OCI-LY3 (cell line): ENCODE results near the gene HAO2.

Source experiments
- CTCF ChIP-seq: fragments of 200-600, 300-600 bp; sonication (generic); IDR thresholded peaks from 2 replicates; pipeline ENCODE4 v1.5.1; 2014; ENCODE audit warnings: antibody characterized with exemption, low read length, low read depth
- EZH2phosphoT487 ChIP-seq: fragments of 200-600 bp; shearing (Covaris generic); IDR thresholded peaks from 2 replicates; pipeline ENCODE4 v1.6.1; 2018; ENCODE audit warnings: antibody characterized with exemption, mixed run types, low read depth

GRCh38 chr1:119361620-119362344 lies 6.8 kb upstream of the HAO2 start:
- no peak for TF ChIP-seq CTCF
- no peak for TF ChIP-seq EZH2phosphoT487
